Mucosa of rectum (tissue), 2 donors: ENCODE results near the gene KRT4.

Source experiments
- H3K27ac ChIP-seq, 2 donors: one replicate each; pipeline ENCODE4 v1.7.0; 2013; ENCODE audit warnings: inconsistent platforms in 2 of 2, low read depth in 2 of 2, low read length in 2 of 2
- H3K27me3 ChIP-seq, 2 donors: one replicate each; pipeline ENCODE4 v1.7.0; 2013; ENCODE audit warnings: low read length in 2 of 2; ENCODE audit not compliant: control insufficient read depth in 2 of 2, insufficient read depth in 2 of 2
- H3K36me3 ChIP-seq, 2 donors: one replicate each; pipeline ENCODE4 v1.7.0; 2013; ENCODE audit warnings: low read length in 2 of 2; ENCODE audit not compliant: control insufficient read depth in 2 of 2, insufficient read depth in 2 of 2
- H3K4me1 ChIP-seq, 2 donors: one replicate each; pipeline ENCODE4 v1.7.0; 2013; ENCODE audit warnings: low read length in 2 of 2, mild to moderate bottlenecking in 1 of 2; ENCODE audit not compliant: control insufficient read depth in 2 of 2, insufficient read depth in 2 of 2
- H3K4me3 ChIP-seq, 2 donors: one replicate each; pipeline ENCODE4 v1.7.0; 2013; ENCODE audit warnings: low read length in 2 of 2
- H3K9ac ChIP-seq, 2 donors: one replicate each; pipeline ENCODE4 v1.7.0; 2013; ENCODE audit warnings: low read length in 2 of 2, low read depth in 1 of 2, mild to moderate bottlenecking in 1 of 2
- H3K9me3 ChIP-seq, 2 donors: one replicate each; pipeline ENCODE4 v1.7.0; 2013; ENCODE audit warnings: low read length in 2 of 2; ENCODE audit not compliant: control insufficient read depth in 2 of 2
- donor health status: healthy.
- donor health status: Normal muscosa, but diverticular disease.

KRT4 gene

GRCh38 chr12:52782502-52782901 lies 31.4 kb downstream of the KRT4 start:
- Histone ChIP-seq H3K9me3 (no peaks in the 10 kb centered on the region), H3K4me3 (no peak overlapping the region), H3K27ac (no peak overlapping the region), H3K36me3 (no peaks in the 10 kb centered on the region), H3K27me3 (peaks cover 3 to 8% of the 10 kb centered on the region in 2 donors), H3K9ac (no peak overlapping the region), H3K4me1 (no peaks in the 10 kb centered on the region)

- Histone ChIP-seq H3K4me1 (no peaks in the 10 kb centered on the region), H3K27ac (no peak overlapping the region), H3K9ac (no peak overlapping the region), H3K9me3 (no peaks in the 10 kb centered on the region), H3K27me3 (peaks cover 3 to 8% of the 10 kb centered on the region in 2 donors), H3K36me3 (no peaks in the 10 kb centered on the region), H3K4me3 (no peak overlapping the region)
These were observed 32.4 kb downstream of the KRT4 start for GRCh38 chr12:52781399-52782082.

GRCh38 chr12:52779914-52780313 lies 34.0 kb downstream of the KRT4 start:
- Histone ChIP-seq H3K9me3 (no peaks in the 10 kb centered on the region), H3K4me3 (no peak overlapping the region), H3K36me3 (no peaks in the 10 kb centered on the region), H3K27me3 (peaks cover 5 to 7% of the 10 kb centered on the region in 2 donors), H3K4me1 (no peaks in the 10 kb centered on the region), H3K9ac (no peak overlapping the region), H3K27ac (no peak overlapping the region)

GRCh38 chr12:52778833-52779232 lies 35.1 kb downstream of the KRT4 start:
- H3K9ac ChIP-seq = no peak overlapping the region
- peaks cover 2 to 6% of the 10 kb centered on the region in 2 donors for H3K27me3 ChIP-seq
- H3K4me3 ChIP-seq = no peak overlapping the region
- H3K36me3 ChIP-seq = no peaks in the 10 kb centered on the region
- H3K4me1 ChIP-seq = no peaks in the 10 kb centered on the region
- H3K27ac ChIP-seq = no peak overlapping the region
- no peaks in the 10 kb centered on the region for H3K9me3 ChIP-seq

- Histone ChIP-seq H3K27me3 (peaks cover 2 to 6% of the 10 kb centered on the region in 2 donors), H3K9ac (no peak overlapping the region), H3K9me3 (no peaks in the 10 kb centered on the region), H3K4me3 (no peak overlapping the region), H3K27ac (no peak overlapping the region), H3K4me1 (no peaks in the 10 kb centered on the region), H3K36me3 (no peaks in the 10 kb centered on the region)
These were observed 36.4 kb downstream of the KRT4 start for GRCh38 chr12:52777566-52777965.

- no peak within 1 kb of the TSS for H3K9ac ChIP-seq
- H3K36me3 ChIP-seq = no peaks in the 10 kb centered on the region
These were observed 37.0 kb downstream of the KRT4 start, which contains the start of gene KRT76 for GRCh38 chr12:52776913-52777395. TSS of gene KRT76 (minus strand) at chr12:52777345. CDS start at chr12:52777291, 54 bp downstream.

GRCh38 chr12:52776435-52776834 lies 37.5 kb downstream of the KRT4 start:
- Histone ChIP-seq H3K27me3 (peaks cover 2 to 6% of the 10 kb centered on the region in 2 donors), H3K4me3 (no peak overlapping the region), H3K9me3 (no peaks in the 10 kb centered on the region), H3K4me1 (no peaks in the 10 kb centered on the region), H3K27ac (no peak overlapping the region), H3K36me3 (no peaks in the 10 kb centered on the region), H3K9ac (no peak overlapping the region)

More at GRCh38 chr12:52776913-52777395, 37.0 kb downstream of the KRT4 start, which contains the start of gene KRT76:
- Histone ChIP-seq H3K9me3 (no peaks in the 10 kb centered on the region), H3K4me1 (no peaks in the 10 kb centered on the region), H3K4me3 (no peak within 1 kb of the TSS), H3K27ac (no peak within 1 kb of the TSS), H3K27me3 (peaks cover 2 to 6% of the 10 kb centered on the region in 2 donors)

- H3K27me3 ChIP-seq = peaks cover 2 to 3% of the 10 kb centered on the region in 2 donors
- H3K4me1 ChIP-seq = no peaks in the 10 kb centered on the region
- no peak overlapping the region for H3K4me3 ChIP-seq
- no peak overlapping the region for H3K27ac ChIP-seq
- no peaks in the 10 kb centered on the region for H3K36me3 ChIP-seq
- H3K9me3 ChIP-seq = no peaks in the 10 kb centered on the region
- H3K9ac ChIP-seq = no peak overlapping the region
These were observed 39.2 kb downstream of the KRT4 start for GRCh38 chr12:52774629-52775250.

GRCh38 chr12:52772772-52773171 lies 41.1 kb downstream of the KRT4 start:
- Histone ChIP-seq H3K27ac (no peak overlapping the region), H3K27me3 (peaks cover 2 to 3% of the 10 kb centered on the region in 2 donors), H3K4me3 (no peak overlapping the region), H3K36me3 (no peaks in the 10 kb centered on the region), H3K9me3 (no peaks in the 10 kb centered on the region), H3K4me1 (no peaks in the 10 kb centered on the region), H3K9ac (no peak overlapping the region)

- Histone ChIP-seq H3K36me3 (no peaks in the 10 kb centered on the region), H3K27me3 (peaks cover 2 to 3% of the 10 kb centered on the region in 2 donors), H3K4me1 (no peaks in the 10 kb centered on the region), H3K9me3 (no peaks in the 10 kb centered on the region), H3K4me3 (no peak overlapping the region), H3K9ac (no peak overlapping the region), H3K27ac (no peak overlapping the region)
These were observed 41.7 kb downstream of the KRT4 start for GRCh38 chr12:52772188-52772587.
